Keratinocyte (primary cell): Measurements from ENCODE around the gene TOX2. TPM values are rescaled to one million over a fixed set of nuclear protein-coding genes. Genes with fewer than 3 reads are reported as not detected.

ENCODE experiments used
- DNase-seq: peaks from one replicate; pipeline ENCODE4 v3.0.0-alpha.2; 2011; ENCODE audit warnings: low read depth, missing footprints, low spot score
- FAIRE-seq: peaks from 2 replicates; lab custom pipeline; 2011; peaks lifted over from hg19 to GRCh38; lab: Jason Lieb, UNC
- H2AFZ ChIP-seq: 2 replicates; pipeline ENCODE4 v1.6.0; 2012; ENCODE audit warnings: low read length, control low read depth, inconsistent platforms; ENCODE audit not compliant: control insufficient read depth
- H3K27ac ChIP-seq: 2 replicates; pipeline ENCODE4 v1.5.1; 2011; ENCODE audit warnings: low read length; ENCODE audit not compliant: control insufficient read depth, insufficient read depth
- H3K27me3 ChIP-seq: 3 replicates; pipeline ENCODE4 v1.6.0; 2011; ENCODE audit warnings: low read length; ENCODE audit not compliant: control insufficient read depth, insufficient read depth; ENCODE audit errors: extremely low read depth
- H3K36me3 ChIP-seq, 2 experiments: 2 replicates in 1 of 2; 3 replicates in 1 of 2; pipeline ENCODE4 v1.5.1; 2011; ENCODE audit warnings: low read length in 2 of 2, mild to moderate bottlenecking in 1 of 2; ENCODE audit not compliant: control insufficient read depth in 2 of 2, insufficient read depth in 2 of 2; ENCODE audit errors: extremely low read depth in 1 of 2
- H3K4me1 ChIP-seq: 3 replicates; pipeline ENCODE4 v1.5.1; 2011; ENCODE audit warnings: low read length; ENCODE audit not compliant: control insufficient read depth, insufficient read depth; ENCODE audit errors: extremely low read depth
- H3K4me2 ChIP-seq: 3 replicates; pipeline ENCODE4 v1.6.0; 2011; ENCODE audit warnings: low read depth, low read length; ENCODE audit not compliant: control insufficient read depth, insufficient read depth; ENCODE audit errors: extremely low read depth
- H3K4me3 ChIP-seq, 3 experiments: fragments of 200-600 bp in 1 of 3; sonication (generic) in 1 of 3; 2 replicates in 2 of 3; 3 replicates in 1 of 3; pipeline ENCODE4 v1.5.1; 2011 to 2016; ENCODE audit warnings: low read length in 3 of 3, mild to moderate bottlenecking in 3 of 3, control low read depth in 2 of 3, inconsistent platforms in 1 of 3, low read depth in 1 of 3, mixed read lengths in 1 of 3, mixed run types in 1 of 3, moderate library complexity in 1 of 3; ENCODE audit not compliant: control insufficient read depth in 2 of 3, insufficient read depth in 2 of 3; ENCODE audit errors: extremely low read depth in 1 of 3
- H3K79me2 ChIP-seq: 2 replicates; pipeline ENCODE4 v1.6.0; 2012; ENCODE audit warnings: low read length; ENCODE audit not compliant: control insufficient read depth, insufficient read depth
- H3K9ac ChIP-seq: 3 replicates; pipeline ENCODE4 v1.6.0; 2011; ENCODE audit warnings: low read length; ENCODE audit not compliant: control insufficient read depth, insufficient read depth; ENCODE audit errors: extremely low read depth
- H3K9me1 ChIP-seq: 3 replicates; pipeline ENCODE4 v1.6.0; 2011; ENCODE audit warnings: low read length; ENCODE audit not compliant: control insufficient read depth, insufficient read depth; ENCODE audit errors: extremely low read depth
- H3K9me3 ChIP-seq: 2 replicates; pipeline ENCODE4 v1.5.1; 2012; ENCODE audit warnings: low read depth, low read length; ENCODE audit not compliant: control insufficient read depth
- H4K20me1 ChIP-seq: 3 replicates; pipeline ENCODE4 v1.6.0; 2011; ENCODE audit warnings: low read length; ENCODE audit not compliant: control insufficient read depth, insufficient read depth; ENCODE audit errors: extremely low read depth
- CTCF ChIP-seq, 3 experiments: IDR thresholded peaks in 1 of 3; conservative IDR thresholded peaks in 1 of 3; optimal IDR thresholded peaks in 1 of 3; 2 replicates in 2 of 3; 3 replicates in 1 of 3; pipeline versions ENCODE3 to v1.5.1; 2011; ENCODE audit warnings: low read length in 3 of 3, mild to moderate bottlenecking in 3 of 3, moderate library complexity in 2 of 3, control low read depth in 1 of 3, inconsistent platforms in 1 of 3; ENCODE audit not compliant: insufficient read depth in 2 of 3; ENCODE audit errors: extremely low read depth in 1 of 3
- EZH2 ChIP-seq: IDR thresholded peaks from one replicate; pipeline ENCODE4 v1.6.1; 2012; ENCODE audit warnings: inconsistent platforms, mild to moderate bottlenecking, low read length, moderate library complexity
- dilution Hi-C: fragments of 300-500 bp; cut with MboI; formaldehyde crosslinking; loops from one replicate; pipeline ENCODE4 v1.7.0; 2020; ENCODE audit warnings: low sequenced_read_pairs; ENCODE audit not compliant: extremely low pct_ligation_motif_present
- polyA plus RNA-seq, 5 experiments: library from polyadenylated mRNA; depleted of rRNA in 3 of 5; stranded (reverse) in 3 of 5; stranded (forward) in 1 of 5; unstranded in 1 of 5; fragments of >200 nt; gene quantifications; 1 replicate in 1 of 5; 2 replicates in 3 of 5; 3 replicates in 1 of 5; pipeline versions ENCODE4 v1.2.1 to v1.2.3, GENCODE V29; 2011 to 2012; ENCODE audit warnings: missing spikeins in 2 of 5, low read depth in 1 of 5, low replicate concordance in 1 of 5

TOX2 gene
- polyA plus RNA-seq, 1 donor (not counting 4 experiments of a cell fraction or from before 2014, with no cell fraction given): 0.20 TPM

GRCh38 chr20:43916073-43916880 lies 1.6 kb downstream of the TOX2 start:
- no peaks in the 10 kb centered on the region for H3K36me3 ChIP-seq
- no peaks in the 10 kb centered on the region for H3K79me2 ChIP-seq
- no peak overlapping the region for H3K27ac ChIP-seq
- no peak overlapping the region for H3K9ac ChIP-seq
- peak overlapping the region; percentile 45 for H3K4me2 ChIP-seq
- TF ChIP-seq EZH2 (no peak), CTCF (optimal IDR thresholded peaks at IDR 0.05 in 1 of 3, IDR thresholded peaks at IDR 0.05 in 1 of 3, conservative IDR thresholded peaks at IDR 0.05 in 1 of 3; ENCODE audit: extremely low read depth in 1 of 3, insufficient read depth in 2 of 3, low read length in 3 of 3) (no peak)
- H4K20me1 ChIP-seq: no peaks in the 10 kb centered on the region
- DNase-seq (no peak), FAIRE-seq (no peak)
- no peaks in the 10 kb centered on the region for H3K9me1 ChIP-seq
- peak overlapping the region in 1 of 3 experiments; percentile 7 for H3K4me3 ChIP-seq
- peak overlapping the region; percentile 15 for H2AFZ ChIP-seq
- peaks cover 44% of the 10 kb centered on the region for H3K27me3 ChIP-seq
- dilution Hi-C loops: no loop called here
- peaks cover 4% of the 10 kb centered on the region for H3K4me1 ChIP-seq
- no peaks in the 10 kb centered on the region for H3K9me3 ChIP-seq

- Histone ChIP-seq H3K27ac (no peak overlapping the region), H3K4me3 (no peak overlapping the region), H2AFZ (no peak overlapping the region), H3K36me3 (no peaks in the 10 kb centered on the region), H4K20me1 (no peaks in the 10 kb centered on the region), H3K4me2 (no peak overlapping the region), H3K9me1 (no peaks in the 10 kb centered on the region), H3K79me2 (no peaks in the 10 kb centered on the region), H3K27me3 (peaks cover 45% of the 10 kb centered on the region), H3K9ac (no peak overlapping the region), H3K9me3 (no peaks in the 10 kb centered on the region), H3K4me1 (peaks cover 3% of the 10 kb centered on the region)
- DNase-seq: no peak
- dilution Hi-C loops: no loop called here
- TF ChIP-seq CTCF (optimal IDR thresholded peaks at IDR 0.05 in 1 of 3, IDR thresholded peaks at IDR 0.05 in 1 of 3, conservative IDR thresholded peaks at IDR 0.05 in 1 of 3; ENCODE audit: extremely low read depth in 1 of 3, insufficient read depth in 2 of 3, low read length in 3 of 3): no peak
- TF ChIP-seq EZH2: no peak
- FAIRE-seq: no peak
These were observed 2.3 kb downstream of the TOX2 start for GRCh38 chr20:43916881-43917371.
